ENCODE measurements around the gene KRI1. TPM values are rescaled to one million over a fixed set of nuclear protein-coding genes. Genes with fewer than 3 reads are reported as not detected.
A peak's percentile ranks its signal among the peaks of the same experiment; 100 is the strongest.
"Not testable (repeated sequence)": the region's sequence is repeated elsewhere in the genome, so short reads cannot be mapped to it uniquely, and the experiment has no call there.

The KRI1 gene
- total and polyA plus RNA-seq, 2 donors: 7.7 to 29.9 TPM

GRCh38 chr19:10587022-10587838 is 21.4 kb upstream of the KRI1 start, which contains the start of gene AP1M2:
AP1M2 (minus strand) TSS chr19:10587312; CDS start chr19:10587231, 81 bp downstream.
- no peak for DNase-seq (ENCODE audit: extremely low spot score)
- H3K4me3 ChIP-seq (ENCODE audit: low read depth, low read length): peak within 1 kb of the TSS; percentile 19
- no peaks in the 10 kb centered on the region for H3K36me3 ChIP-seq (ENCODE audit: insufficient read depth)
- no peak within 1 kb of the TSS for H3K27ac ChIP-seq (ENCODE audit: low read depth)
- no peaks in the 10 kb centered on the region for H3K4me1 ChIP-seq (ENCODE audit: insufficient read depth)
- WGBS: 16% methylated on average over 35 of the region's 35 CpGs

- WGBS: 72% methylated on average over 6 of the region's 6 CpGs
- Histone ChIP-seq H3K27ac (ENCODE audit: low read depth) (no peak overlapping the region), H3K4me3 (ENCODE audit: low read depth, low read length) (peak overlapping the region; percentile 19), H3K4me1 (ENCODE audit: insufficient read depth) (no peaks in the 10 kb centered on the region), H3K36me3 (ENCODE audit: insufficient read depth) (no peaks in the 10 kb centered on the region)
- DNase-seq (ENCODE audit: extremely low spot score): no peak
Observed at GRCh38 chr19:10586396-10586795, 20.6 kb upstream of the KRI1 start.

DNA sequence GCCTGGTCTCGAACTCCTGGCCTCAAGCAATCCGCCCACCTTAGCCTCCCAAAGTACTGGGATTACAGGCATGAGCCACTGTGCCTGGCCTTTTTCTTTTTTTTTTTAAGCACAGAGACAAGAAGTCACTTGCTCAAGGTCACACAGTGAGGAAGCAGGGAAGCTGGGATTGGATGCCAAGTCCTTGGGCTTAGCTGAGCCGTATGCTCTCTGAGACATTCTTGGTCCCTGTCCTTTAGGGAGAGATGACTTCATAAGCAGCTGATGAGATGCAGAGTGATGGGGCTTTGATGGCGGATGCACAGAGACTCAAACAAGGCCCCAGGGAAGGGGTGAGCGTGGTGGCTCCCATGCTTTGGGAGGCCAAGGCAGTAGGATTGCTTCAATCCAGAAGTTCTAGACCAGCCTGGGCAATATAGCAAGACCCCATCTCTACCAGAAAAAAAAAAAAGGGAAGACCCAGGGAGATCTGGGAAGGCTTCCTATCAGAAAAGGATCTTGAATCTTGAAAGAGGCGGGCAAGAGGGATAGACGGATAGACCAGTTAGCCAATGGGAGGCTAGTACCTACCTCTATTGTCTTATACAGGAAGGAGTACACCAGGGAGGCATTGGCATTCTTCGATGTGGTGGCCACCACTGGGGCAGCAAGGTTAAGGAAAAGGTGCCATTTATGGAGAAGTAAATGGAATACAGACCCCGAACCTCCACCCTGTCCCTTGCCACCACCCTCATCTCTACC is 17.4 kb upstream of the KRI1 start:
- H3K4me1 ChIP-seq (ENCODE audit: insufficient read depth): no peaks in the 10 kb centered on the region
- H3K27ac ChIP-seq (ENCODE audit: low read depth): no peak overlapping the region
- no peak for DNase-seq (ENCODE audit: extremely low spot score)
- no peak overlapping the region for H3K4me3 ChIP-seq (ENCODE audit: low read depth, low read length)
- no peaks in the 10 kb centered on the region for H3K36me3 ChIP-seq (ENCODE audit: insufficient read depth)
- 85% methylated on average over 9 of the region's 9 CpGs for WGBS

DNA sequence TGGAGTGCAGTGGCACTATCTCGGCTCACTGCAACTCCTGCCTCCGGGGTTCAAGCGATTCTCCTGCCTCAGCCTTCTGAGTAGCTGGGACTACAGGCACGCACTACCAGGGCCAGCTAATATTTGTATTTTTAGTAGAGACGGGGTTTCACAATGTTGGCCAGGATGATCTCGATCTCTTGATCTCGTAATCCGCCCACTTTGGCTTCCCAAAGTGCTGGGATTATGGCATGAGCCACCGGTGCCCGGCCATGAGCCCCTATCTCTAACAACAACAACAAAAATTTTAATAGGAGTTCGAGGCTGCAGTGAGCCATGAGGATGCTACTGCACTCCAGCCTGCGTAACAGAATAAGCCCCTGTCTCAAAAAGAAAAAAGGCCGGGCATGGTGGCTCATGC is 16.3 kb upstream of the KRI1 start:
- Histone ChIP-seq H3K4me3 (ENCODE audit: low read depth, low read length) (no peak overlapping the region), H3K4me1 (ENCODE audit: insufficient read depth) (no peaks in the 10 kb centered on the region), H3K36me3 (ENCODE audit: insufficient read depth) (no peaks in the 10 kb centered on the region), H3K27ac (ENCODE audit: low read depth) (no peak overlapping the region)
- WGBS: 84% methylated on average over 13 of the region's 13 CpGs
- DNase-seq (ENCODE audit: extremely low spot score): no peak

DNA sequence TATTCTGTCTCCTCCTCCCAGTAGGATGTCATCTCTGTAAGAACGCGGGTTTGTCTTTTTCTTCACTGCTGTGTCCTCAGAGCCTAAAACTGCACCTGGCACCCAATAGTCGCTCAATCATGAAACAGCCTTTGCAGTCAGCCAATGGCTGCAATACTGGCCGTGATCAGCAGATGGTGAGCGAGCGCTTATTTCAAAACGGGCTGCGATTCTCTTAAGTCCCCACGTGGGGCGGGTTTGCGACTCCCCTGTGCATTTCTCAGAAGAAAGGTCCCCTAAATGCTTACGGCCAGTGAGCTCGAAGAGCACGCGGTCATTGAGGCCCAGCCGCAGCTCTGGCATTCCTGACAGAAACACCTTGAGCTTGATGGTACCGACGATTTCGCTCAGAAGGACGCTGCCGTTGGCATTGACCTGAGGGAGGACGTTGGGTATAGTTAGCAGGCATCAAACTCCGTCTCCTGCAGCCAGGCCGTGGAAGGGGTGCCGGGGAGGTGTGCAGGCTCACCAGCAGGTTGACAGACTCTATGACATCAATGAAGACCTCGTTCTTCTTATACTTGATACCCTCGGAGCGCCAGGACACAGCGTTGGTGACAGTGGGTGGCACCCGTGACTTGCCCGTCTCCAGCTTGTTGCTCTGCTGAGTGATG is 15.3 kb upstream of the KRI1 start:
- no peak overlapping the region for H3K4me3 ChIP-seq (ENCODE audit: low read depth, low read length)
- 23% methylated on average over 31 of the region's 31 CpGs for whole genome bisulfite sequencing
- H3K36me3 ChIP-seq (ENCODE audit: insufficient read depth): no peaks in the 10 kb centered on the region
- peak; percentile 64 for DNase-seq (ENCODE audit: extremely low spot score)
- no peaks in the 10 kb centered on the region for H3K4me1 ChIP-seq (ENCODE audit: insufficient read depth)
- no peak overlapping the region for H3K27ac ChIP-seq (ENCODE audit: low read depth)

- H3K4me1 ChIP-seq (ENCODE audit: insufficient read depth): no peaks in the 10 kb centered on the region
- DNase-seq (ENCODE audit: extremely low spot score): no peak
- no peak overlapping the region for H3K4me3 ChIP-seq (ENCODE audit: low read depth, low read length)
- H3K36me3 ChIP-seq (ENCODE audit: insufficient read depth): no peaks in the 10 kb centered on the region
- WGBS: 95% methylated on average over 6 of the region's 6 CpGs
- H3K27ac ChIP-seq (ENCODE audit: low read depth): no peak overlapping the region
Observed at GRCh38 chr19:10577951-10578350, 12.1 kb upstream of the KRI1 start.

DNA sequence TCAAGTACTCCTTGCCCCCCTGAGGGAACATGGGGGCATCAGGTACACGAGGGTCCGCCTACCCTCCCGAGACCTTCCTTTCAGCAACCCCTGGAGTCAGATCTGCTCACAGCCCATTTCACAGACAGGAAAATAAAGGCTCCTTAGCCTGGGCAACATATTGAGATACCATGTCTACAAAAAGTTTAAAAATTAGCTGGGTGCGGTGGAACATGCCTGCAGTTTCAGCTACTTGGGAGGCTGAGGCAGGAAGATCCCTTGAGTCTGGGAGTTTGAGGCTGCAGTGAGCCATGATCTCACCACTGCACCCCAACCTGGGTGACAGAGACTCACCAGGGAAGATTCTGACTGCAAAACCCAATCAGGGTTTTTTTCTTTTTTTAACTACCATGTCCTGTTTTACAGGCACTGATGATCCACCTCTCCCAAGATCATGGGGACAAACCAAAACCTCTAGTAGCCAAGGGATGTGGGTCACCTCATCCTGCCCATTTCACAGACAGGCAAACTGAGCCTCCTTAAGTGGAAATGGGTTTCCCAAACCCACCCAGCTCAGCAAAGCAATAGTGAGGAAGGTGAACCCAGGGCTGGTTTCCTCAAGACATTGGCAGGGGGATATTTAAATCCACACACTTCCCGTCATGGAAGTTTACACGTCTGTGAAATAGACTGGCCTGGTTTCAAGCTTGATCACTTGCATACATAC is 9.4 kb upstream of the KRI1 start:
- DNase-seq (ENCODE audit: extremely low spot score): no peak

DNA sequence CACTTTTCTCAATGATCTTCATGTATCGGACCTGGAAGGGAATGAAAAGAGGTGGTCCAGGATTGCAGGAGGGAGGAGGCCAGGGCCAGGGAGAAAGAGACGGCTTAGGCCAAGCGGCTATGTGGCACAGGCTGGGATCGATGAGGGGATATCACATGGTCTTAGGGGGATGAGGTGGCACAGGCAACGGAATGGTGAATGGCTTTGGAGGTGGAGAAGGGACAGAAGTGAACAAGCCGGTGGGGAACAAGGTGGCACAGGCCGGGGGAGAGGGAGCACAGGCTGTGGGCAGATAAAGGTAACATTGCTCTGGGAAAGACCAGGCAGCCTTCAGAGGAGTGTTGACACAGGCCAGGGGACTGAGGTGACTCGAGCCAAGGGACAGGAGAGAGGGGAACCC is 8.7 kb upstream of the KRI1 start:
- DNase-seq (ENCODE audit: extremely low spot score): no peak
- WGBS: 84% methylated on average over 8 of the region's 8 CpGs
- Histone ChIP-seq H3K4me3 (ENCODE audit: low read depth, low read length) (no peak overlapping the region), H3K27ac (ENCODE audit: low read depth) (no peak overlapping the region), H3K4me1 (ENCODE audit: insufficient read depth) (no peaks in the 10 kb centered on the region), H3K36me3 (ENCODE audit: insufficient read depth) (no peaks in the 10 kb centered on the region)

More for the DNA sequence above, 9.4 kb upstream of the KRI1 start:
- no peaks in the 10 kb centered on the region for H3K4me1 ChIP-seq (ENCODE audit: insufficient read depth)
- H3K36me3 ChIP-seq (ENCODE audit: insufficient read depth): no peaks in the 10 kb centered on the region
- no peak overlapping the region for H3K27ac ChIP-seq (ENCODE audit: low read depth)
- no peak overlapping the region for H3K4me3 ChIP-seq (ENCODE audit: low read depth, low read length)
- 75% methylated on average over 6 of the region's 6 CpGs for WGBS

GRCh38 chr19:10573793-10574192 is 8.0 kb upstream of the KRI1 start:
- not testable (repeated sequence) for H3K4me3 ChIP-seq (ENCODE audit: low read depth, low read length); H3K4me1 ChIP-seq (ENCODE audit: insufficient read depth); DNase-seq (ENCODE audit: extremely low spot score); H3K36me3 ChIP-seq (ENCODE audit: insufficient read depth); H3K27ac ChIP-seq (ENCODE audit: low read depth)
- WGBS: 87% methylated on average over 6 of the region's 6 CpGs

DNA sequence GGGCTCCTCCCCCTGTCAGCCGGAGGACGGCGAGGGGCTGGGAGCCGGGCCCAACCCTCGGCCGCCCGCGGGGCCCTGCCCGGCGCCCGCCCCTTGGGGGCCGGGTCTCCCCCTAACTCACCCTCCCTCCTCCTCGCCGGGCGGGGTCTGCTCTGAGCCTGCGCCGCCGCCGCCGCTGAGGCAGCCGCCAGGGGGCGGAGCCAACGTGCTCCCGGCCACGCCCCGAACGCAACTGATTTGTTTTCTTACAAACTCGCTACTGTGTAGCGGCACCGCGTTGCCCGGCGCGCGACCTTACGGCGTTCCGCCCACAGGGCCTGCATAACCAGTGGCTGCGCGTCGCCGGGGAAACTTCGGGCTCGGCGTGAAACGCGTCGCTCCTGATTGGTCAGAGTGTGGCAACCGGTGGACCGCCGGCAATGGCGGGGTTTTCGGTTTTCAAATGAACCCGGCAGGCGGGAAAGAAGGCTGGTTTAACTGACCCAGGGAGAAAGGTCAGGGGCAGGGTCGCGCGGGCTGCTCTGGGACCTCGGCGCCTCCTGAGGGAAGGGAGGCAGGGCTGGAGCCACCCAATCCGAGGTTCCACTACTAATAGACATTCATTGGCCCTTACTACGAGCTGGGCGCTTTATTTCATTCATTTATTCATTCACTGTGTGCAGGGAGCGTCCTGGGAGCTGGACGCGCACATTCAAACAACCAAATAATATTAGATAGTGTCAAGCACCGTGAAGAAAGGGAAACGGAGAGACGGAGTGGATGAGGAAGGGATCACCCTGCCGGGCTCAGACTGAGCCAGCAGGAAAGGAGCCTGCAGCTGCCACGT is 3.2 kb upstream of the KRI1 start, which contains the start of gene CDKN2D:
Gene CDKN2D (minus strand): TSS at position 154 of the 826 bp plus-strand sequence. CDS start 326 bp downstream, outside the sequence.
- under 1% methylated on average over 71 of the region's 71 CpGs for WGBS
- Histone ChIP-seq H3K4me3 (ENCODE audit: low read depth, low read length) (peak within 1 kb of the TSS; percentile 72), H3K4me1 (ENCODE audit: insufficient read depth) (no peaks in the 10 kb centered on the region)

DNA sequence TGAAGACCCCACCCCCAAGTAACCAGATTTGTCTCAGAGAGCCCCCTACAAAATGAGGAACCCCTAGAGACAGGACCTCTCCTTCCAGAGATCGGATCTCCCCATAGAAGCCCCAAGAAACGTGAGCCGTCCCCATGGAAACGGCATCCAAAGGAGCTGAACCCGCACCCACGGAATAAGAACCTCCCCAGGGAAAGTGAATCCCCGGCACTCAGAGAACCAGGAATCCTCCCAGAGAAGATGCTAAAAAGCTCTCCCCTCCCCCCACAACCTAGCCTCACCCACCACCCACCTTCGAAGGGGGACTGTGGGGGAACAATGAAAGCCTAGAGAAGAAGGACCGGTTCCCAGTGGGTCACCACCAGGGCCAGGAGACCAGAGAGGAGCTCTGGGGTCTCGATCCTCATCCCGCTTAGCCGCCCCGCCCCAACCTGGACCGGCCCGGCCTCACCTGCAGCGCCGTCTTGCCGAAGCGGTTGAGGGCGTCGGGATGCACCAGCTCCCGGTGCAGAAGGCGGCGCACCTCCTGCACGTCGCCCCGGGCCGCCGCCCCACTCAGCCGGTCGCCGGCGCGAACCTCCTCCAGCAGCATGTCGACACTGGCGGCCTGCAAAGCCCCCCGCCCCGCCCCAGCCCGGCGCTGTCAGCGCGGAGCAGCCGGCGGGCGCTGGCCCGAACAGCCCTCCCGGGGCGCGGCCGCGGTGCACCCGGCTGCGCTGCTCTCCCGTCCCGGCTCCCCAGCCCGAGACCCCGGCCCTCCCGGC is 2.4 kb upstream of the KRI1 start:
- no peaks in the 10 kb centered on the region for H3K36me3 ChIP-seq (ENCODE audit: insufficient read depth)
- H3K4me1 ChIP-seq (ENCODE audit: insufficient read depth): no peaks in the 10 kb centered on the region
- H3K4me3 ChIP-seq (ENCODE audit: low read depth, low read length): peak overlapping the region; percentile 72
- H3K27ac ChIP-seq (ENCODE audit: low read depth): peak overlapping the region; percentile 65
- no peak for DNase-seq (ENCODE audit: extremely low spot score)
- 2% methylated on average over 58 of the region's 58 CpGs for WGBS

More for the DNA sequence above, 3.2 kb upstream of the KRI1 start, which contains the start of gene CDKN2D:
- peak; percentile 96 for DNase-seq (ENCODE audit: extremely low spot score)
- Histone ChIP-seq H3K27ac (ENCODE audit: low read depth) (peak within 1 kb of the TSS; percentile 65), H3K36me3 (ENCODE audit: insufficient read depth) (no peaks in the 10 kb centered on the region)

GRCh38 chr19:10567656-10568055 is 1.8 kb upstream of the KRI1 start:
- H3K36me3 ChIP-seq (ENCODE audit: insufficient read depth): no peaks in the 10 kb centered on the region
- 39% methylated on average over 5 of the region's 5 CpGs for WGBS
- H3K27ac ChIP-seq (ENCODE audit: low read depth): no peak overlapping the region
- DNase-seq (ENCODE audit: extremely low spot score): no peak
- no peaks in the 10 kb centered on the region for H3K4me1 ChIP-seq (ENCODE audit: insufficient read depth)
- peak overlapping the region; percentile 72 for H3K4me3 ChIP-seq (ENCODE audit: low read depth, low read length)

Data from urinary bladder (tissue), 4 donors.